Retina (tissue), 1 donor: ENCODE data around the gene PLSCR4.
"Not testable (repeated sequence)": the region's sequence is repeated elsewhere in the genome, so short reads cannot be mapped to it uniquely, and the experiment has no call there.

Experiments
- DNase-seq: peaks from one replicate; pipeline ENCODE4 v3.0.0-alpha.2; 2016

PLSCR4 gene

DNA sequence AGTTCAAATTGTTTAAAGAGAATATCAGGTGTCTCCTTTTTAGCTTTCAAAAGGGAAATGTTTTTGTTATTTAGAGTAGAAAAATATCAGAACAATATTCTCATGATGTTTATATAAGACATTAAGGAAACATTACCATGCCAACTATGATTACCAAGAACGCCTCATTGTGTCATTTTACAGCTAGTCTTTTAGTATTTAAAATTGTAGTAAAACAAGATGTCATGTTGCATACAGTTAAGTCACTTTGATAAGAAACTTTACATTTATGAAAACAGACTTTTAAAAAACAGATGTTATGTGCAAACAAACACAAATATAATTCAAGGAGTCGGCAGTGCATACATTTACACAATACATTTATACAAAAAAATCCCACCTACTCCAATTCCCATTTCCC lies 4.4 kb downstream of the PLSCR4 start:
- DNase-seq = no peak

DNA sequence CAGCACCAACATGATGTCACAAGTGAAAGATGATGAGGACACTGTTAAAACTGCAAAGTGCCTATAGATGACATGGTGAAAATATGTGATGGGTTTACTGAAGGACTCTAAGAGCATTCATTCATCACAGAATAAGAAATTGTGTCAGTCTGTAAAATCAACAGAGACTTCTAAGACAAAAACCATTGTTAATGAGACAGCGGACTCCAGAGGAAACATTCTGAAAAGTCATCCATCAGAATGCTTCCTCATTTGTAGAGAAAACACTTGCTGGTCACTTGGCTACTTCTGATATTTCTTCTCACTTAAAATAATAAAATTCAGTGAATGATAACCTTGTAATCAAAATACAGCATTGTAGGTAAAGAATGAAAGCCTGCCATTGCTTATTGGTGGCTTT lies 7.3 kb downstream of the PLSCR4 start:
- no peak for DNase-seq

DNA sequence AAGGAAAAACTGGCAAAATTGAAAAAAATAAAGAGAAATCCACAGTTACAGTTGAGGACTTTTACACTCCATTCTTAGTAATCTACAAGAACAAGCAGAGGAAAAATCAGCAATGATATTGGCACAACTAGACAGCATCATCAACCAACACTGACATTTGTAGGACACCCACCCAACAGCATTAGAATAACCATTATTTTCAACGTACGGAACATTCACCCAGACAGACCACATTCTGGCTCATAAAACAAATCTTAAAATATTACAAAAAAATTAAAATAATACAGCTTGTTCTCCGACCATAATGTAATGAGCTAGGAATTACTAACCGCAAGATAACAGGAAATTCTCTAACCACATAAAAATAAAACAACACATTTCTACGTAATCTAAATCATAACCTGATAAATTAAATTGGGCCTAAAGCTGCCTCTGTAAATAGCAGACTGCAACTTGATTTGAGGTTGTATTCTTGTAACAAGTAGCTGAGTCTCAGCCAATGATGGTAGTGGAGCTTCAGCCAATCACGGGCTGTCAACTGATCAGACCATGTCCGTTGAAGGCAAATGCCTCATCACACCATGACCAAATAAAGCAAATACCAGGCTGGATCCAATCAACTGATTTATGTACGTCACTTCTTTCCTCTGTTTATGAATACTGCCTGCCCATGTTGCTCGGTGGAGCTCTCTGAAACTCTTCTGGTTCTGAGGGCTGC lies 9.2 kb downstream of the PLSCR4 start:
- no peak for DNase-seq

DNA sequence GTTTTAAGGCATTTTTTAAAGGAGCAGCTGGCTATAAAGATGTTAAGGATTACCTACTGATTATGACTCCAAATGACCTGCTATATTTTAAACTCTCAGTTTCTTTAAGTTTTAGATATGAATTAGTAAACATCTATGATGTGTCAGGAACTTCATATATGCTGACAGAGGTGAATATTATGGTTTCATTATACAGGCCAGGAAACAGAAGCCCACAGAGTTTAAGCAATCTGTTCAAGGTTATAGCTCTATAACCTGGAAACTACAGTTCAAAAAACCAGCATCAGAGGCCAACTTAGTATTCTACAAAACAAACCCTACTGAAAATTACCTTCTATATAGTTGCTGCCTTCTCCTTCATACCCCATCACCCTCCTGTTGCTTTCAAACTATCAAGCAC lies 17.4 kb downstream of the PLSCR4 start:
- no peak for DNase-seq

DNA sequence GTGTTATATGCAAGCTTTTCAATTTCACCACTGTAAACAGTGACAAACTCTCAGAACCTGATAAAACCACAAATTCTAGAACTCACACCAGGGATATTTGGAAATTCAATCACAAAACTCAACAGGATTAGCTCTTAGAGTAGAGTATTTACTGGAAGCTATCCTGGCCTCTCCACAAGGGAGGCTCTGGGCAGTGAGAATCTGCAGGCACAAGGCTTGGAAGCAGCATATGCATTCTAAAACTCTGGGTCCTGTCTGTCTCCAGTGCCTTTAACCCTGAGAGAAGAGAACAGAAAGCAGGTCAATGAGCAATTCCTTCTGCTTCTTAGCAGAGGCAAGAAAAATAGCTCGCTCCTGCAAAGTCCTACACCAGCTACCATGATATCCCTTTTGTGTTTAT lies 23.4 kb downstream of the PLSCR4 start:
- DNase-seq = peak; percentile 19

DNA sequence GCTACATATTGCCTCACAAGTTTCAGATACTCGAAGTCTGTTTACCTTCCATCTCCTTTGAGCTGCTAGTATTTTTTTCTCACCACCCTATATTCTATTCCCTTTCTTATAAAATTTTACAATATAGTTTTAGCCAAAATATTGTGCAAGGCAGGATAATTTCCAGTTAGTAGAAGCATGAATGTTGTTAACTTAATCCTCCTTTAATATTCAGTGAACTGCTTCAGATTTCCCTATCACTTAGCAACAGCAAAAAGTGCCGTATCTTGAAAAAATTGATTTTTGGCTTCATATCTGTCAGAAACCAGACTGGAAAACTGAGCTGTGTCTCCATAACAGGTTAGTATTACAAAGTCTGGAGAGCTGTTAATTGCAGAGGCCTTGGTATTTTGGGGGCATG lies 24.0 kb downstream of the PLSCR4 start:
- DNase-seq = no peak

DNA sequence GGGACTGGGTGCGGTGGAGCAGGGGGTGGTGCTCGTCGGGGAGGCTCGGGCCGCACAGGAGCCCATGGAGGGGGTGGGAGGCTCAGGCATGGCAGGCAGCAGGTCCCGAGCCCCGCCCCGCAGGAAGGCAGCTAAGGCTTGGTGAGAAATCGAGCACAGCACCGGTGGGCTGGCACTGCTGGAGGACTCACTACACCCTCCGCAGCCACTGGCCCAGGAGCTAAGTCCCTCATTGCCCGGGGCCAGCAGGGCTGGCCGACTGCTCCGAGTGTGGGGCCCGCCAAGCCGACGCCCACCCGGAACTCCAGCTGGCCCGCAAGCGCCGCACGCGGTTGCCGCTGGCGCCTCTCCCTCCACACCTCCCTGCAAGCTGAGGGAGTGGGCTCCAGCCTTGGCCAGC lies 25.4 kb downstream of the PLSCR4 start:
- not testable (repeated sequence) for DNase-seq

DNA sequence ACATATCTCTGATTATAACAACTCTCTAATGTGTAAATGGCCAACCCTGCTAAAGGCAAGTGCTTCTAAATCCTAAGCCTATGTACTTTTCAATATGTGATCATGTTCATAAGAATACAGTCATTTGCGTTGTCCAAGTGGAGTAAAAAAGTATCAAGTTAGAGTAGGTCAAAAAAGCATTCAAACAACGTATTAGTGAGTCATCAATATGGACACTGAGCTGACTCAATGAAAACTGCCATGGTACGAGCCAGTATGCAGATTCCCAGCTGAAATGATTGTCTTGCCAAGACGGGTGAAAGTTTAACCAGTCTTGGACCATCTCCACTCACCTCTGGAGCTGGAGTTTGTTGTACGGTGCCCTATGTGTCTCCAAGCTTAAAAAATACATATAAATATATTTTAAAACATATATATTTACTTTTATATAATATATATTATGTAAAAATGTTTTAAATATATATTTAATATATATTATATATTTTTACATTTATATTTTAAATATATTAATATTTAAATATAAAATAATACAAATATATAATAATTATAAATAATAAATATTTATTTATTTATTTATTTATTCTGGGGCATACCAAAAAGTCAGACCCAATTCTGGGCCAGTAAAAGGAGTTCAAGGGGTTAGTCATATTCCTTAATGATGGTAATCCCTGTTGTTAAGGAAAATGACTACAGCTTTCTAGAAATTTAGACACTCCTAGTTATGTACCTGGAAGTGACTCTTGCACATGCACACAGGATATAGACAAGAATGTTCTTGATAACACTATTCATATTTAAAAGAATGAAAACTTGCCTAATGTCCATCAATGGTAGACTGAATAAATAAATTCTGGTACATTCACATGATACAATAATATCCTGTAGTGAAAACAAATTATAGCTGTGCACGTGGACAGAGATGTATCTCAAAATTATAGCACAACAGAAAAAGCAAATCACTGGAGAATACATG lies 27.2 kb downstream of the PLSCR4 start:
- no peak for DNase-seq

DNA sequence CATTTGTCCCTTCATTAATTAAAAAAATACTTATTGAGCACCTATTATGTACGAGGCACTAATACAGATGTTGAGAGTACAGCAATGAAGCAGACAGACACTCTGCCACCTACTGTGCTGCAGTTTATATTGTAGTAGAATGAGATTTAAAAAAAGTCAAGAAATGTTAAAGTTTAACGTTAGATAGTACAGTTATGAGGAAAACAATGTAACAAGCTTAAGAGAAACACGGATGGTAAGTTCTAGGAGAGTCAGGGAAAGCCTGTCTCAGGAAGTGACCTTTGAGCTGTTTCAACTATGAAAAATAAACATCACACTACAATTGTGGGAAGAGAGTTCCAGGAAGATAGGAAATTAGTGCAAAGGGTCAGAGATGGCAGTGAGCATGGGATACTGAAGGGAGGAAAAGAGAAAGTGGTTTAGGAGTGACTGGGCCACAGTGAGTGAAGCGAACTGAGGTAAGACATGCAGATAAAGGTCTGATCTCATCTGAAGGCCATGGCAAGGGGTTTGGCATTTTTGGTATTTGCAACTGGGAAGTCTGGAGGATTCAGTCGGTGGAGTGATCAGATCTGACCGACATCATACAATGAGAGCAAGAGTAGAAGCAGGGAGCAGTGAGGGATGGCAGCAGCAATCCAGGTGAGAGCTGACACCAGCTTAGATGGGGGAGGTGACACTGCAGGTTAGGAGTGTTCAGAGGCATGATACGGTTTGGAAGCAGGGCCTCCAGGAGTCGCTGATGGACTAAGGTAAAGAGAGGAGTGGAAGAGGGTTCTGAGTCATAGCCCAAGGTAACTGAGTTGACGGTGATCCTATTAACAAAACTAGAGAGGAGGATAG lies 28.5 kb downstream of the PLSCR4 start:
- no peak for DNase-seq

DNA sequence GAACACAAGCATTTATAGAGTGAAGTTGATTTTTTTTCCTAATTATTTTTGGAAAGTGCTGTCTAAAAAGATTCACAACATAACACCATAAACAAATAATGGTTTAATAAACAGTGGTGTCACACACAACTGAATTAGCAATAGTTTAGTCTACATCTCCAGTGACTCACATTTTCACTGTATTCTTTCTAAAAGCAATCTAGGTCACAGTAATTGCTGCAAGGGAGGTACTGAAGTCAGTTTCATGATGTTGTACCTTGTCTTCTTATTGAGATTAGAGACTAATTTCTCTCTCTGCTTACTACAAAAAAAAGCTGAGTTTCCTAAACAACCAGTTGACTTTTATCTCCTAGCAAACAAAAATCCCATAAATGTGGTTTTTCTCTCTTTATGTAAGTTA lies 29.6 kb downstream of the PLSCR4 start:
- DNase-seq = no peak

DNA sequence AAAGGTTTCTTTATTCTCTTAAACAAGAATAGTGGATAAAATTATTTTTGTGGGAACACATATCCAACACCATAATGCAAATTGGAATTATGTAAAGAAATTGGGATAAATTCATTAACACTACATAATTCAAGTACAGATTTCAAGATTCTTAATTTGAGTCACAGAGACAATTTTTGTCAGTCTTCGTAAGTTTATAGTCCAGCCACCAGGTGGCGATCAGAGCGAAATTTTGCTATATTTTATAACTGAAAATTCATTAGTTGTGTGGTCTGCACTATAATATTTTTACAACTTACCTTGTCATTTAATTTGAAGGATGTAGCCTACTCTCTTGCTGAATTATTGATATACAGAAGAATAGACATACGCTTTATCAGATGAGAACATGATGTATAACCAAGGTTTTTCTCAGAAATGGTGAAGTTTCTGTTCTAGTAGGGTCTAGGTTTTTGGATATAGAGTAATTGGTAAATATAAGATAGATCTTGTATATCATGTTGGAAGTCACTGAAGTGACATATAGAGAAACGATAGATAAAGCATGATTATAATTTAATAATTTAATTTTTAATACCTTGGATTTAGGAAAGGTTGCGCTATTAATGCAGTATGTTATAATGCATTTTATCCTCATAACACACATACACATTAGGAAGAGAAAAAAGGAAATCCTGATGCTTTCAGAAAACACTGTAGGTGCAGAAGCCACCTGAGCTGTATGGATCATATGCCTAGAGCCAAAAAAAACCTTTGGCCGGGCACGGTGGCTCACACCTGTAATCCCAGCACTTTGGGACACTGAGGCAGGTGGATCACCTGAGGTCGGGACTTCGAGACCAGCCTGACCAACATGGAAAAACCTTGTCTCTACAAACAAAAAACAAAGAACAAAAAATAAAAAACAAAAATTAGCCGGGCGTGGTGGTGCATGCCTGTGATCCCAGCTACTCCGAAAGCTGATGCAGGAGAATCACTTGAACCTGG lies 31.7 kb downstream of the PLSCR4 start:
- no peak for DNase-seq

DNA sequence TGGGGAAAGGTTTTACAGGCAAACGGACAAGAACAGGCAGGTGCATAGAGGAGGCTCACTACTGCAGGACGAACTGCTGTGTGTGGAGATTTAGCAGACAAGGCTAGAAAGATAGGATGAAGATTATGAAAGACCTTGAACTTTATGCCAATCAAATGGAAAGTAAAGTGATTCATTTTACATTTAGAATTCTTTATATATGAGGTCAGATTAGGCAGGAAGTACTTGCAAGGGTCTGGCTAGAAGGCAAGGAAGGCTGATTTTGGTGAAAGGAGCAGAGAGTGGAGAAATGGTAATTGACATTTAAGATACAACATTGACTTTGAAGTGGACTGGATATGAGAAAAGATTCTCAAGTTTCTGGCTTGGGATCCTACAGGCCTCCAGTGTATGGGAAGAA lies 33.6 kb downstream of the PLSCR4 start:
- DNase-seq = no peak

DNA sequence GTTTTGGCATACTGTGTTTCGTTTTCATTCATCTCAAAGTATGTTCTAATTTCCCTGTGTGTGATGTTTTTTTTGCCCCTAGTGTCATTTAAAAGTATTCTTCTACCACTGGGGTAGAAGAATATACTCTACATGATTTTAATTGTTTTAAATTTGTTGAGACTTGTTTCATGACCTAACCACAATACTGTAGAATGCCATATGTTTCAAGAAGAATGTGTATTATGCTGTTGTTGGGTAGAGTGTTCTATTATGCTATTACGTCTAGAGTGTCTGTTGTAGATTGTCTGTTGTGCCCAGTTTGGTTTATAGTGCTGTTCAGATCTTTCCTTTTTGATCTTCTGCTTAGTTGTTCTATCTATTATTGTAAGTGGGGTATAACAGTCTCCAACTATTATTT lies 36.4 kb downstream of the PLSCR4 start:
- DNase-seq = no peak

DNA sequence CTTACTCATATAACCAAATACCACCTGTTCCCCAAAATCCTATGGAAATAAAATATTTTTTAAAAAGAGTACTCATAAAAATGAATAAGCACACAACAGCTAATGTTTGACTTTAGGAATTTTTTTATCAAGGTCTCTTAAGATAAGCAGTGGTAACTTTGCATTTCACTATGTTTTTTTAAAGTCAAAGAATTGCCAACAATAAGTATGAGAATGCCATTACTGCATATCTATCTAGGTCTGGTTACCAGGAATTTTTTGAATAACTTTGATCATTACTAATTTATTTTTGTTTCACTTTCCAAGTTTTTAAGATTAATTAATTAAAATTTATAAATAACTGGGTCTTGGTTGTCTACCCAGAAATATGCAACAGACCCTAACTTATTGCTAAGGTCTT lies 41.5 kb downstream of the PLSCR4 start:
- DNase-seq = no peak

DNA sequence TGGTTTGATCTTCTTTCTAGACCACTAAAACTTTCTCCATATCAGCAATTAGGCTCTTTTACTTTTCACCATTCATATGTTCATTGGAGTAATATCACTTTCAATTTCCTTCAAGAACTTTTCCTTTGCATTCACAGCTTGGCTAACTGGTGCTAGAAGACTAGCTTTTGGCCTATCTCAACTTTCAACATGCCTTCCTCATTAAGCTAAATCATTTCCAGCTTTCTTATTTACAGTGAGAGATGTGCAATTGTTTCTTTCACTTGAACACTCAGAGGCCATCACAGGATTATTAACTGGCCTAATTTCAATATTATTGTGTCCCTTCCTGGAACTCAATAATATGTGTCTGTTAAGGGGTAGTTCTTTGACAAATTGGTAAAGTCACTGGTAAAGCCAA lies 47.1 kb downstream of the PLSCR4 start:
- no peak for DNase-seq

DNA sequence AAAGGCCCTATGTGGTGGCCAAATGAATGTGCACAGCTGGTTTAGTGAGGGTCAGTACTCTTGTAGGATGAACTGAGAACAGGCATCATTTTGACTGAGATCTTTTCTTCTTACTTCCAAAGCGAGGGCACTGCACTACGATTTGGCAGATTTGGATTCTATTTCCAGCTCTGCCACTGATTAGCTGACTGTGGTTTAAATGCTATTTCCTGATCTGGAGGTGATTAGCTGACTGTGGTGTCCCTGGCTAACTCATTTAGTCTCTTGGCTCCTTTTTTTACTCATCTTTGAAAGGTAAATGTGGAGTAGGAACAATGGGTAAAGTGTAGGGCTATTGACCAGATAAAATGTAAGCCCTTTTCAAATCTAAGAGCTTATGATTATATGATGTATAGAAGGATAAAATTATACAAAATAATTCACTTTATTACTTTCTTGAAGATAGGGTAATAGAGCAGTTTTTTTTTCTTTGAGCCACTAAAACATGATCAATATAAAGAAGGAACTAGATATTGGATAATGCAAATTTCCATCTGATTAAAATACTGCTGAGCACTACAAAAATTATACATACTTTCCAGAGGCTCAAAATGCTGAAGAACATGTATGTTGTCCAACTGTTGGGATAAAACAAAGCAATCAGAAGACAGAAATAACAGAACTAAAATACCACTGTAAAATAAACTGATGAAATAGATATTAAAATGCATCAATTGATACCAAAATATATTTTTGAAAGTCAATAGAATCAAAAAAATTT lies 50.3 kb downstream of the PLSCR4 start:
- DNase-seq = no peak

DNA sequence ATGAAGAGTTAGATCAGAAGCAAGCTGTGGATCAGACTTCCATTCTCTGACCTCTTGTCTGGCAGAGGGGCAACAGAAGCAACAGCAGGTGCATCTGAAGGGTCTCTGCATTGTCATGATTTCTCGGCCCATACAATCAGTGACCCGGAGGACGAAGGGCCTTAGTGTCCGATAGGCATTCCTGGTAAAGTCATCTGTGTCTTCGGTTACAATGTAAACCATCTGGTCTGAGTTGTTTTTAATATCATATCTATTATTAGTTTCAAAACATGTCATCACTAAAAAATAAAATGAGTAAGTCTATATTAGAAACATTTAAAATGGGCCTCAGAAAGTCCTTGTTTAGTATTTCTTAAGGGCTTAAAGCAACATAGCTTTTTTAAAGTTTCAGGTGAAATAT lies 51.1 kb downstream of the PLSCR4 start:
- no peak for DNase-seq

DNA sequence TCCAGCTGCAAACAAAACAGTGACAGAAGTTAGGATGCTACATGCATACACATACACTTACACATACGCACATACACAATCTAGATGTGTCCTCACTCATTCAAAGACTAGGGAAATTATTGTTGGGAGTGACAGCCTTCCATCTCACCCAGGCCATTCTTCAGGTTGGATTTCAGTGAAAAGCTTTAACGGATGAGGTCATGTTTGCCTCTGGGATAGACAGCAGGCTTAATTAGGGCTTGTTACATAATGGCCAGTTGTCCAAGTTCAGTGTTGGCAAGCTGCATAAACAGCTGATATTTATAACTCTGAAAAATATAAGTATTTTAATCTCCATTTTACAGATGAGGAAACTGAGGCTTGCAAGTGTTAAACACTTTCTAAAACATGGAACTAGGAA lies 54.1 kb downstream of the PLSCR4 start:
- no peak for DNase-seq

DNA sequence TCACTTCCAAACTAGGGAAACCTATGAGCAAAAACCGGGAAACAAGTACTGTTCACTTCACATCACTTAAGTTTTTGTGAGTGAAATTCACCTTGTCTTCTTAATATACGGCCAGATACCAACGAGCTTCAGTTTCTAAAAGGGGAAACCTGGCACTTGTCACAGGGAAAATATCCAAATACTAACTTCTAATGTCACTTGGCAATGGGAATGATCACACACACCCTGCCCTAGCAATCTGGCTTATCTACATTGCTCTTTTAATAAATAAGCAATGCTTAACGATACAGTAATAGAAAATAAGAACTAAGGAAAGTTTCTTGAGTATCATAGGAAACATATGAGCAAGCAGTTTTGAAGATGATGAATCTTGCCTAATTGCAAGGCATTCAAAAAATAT lies 55.3 kb downstream of the PLSCR4 start:
- no peak for DNase-seq

DNA sequence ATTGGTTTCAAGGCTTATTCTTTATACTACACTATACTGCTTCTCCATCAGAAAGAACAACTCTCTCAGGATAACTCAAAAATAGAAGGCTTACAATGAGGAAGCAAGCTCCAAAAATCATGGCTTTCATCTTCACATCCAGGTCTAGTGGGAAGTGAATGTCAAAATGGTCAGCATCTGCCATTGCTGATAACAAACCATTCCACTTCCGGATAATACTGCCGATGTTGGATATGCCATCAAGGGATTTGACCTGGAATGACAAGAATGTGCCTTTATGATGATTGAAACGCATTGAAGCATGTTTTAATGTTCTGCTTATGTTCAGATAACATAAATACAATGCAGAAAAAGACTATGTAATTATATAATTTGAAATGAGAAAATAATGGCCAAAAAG lies 55.9 kb downstream of the PLSCR4 start:
- no peak for DNase-seq

DNA sequence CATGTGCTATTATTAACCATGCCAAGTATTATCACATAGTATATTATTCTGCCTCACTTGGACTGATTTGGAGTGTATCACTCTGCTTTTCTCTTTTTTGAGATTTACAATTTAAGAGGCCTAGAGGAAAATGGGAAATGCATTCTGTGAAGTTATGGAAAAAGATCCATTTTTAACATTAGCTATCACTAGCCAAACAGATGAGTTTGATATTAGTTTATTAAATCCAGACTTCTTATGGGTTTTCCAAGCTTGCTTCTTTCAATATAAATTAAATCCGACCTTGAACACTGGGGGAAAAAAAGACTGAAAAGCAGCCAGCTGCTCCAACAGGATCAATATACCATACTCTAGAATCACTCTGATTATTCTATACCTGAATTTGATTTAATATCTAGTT lies 59.9 kb downstream of the PLSCR4 start:
- no peak for DNase-seq
